HEK293 (cell line): ENCODE data around the gene ARMH3.

Experiments used
- KLF9 ChIP-seq: fragments of 450-650 bp; formaldehyde crosslinking; IDR thresholded peaks from 2 replicates; pipeline ENCODE4 v1.5.1; 2016; ENCODE audit warnings: missing biosample characterization, missing genetic modification characterization, low read depth
- PRDM1 ChIP-seq: fragments of 450-650 bp; formaldehyde crosslinking; IDR thresholded peaks from 2 replicates; pipeline ENCODE4; 2016; ENCODE audit warnings: missing biosample characterization, missing genetic modification characterization
- ZNF16 ChIP-seq: fragments of 450-650 bp; formaldehyde crosslinking; IDR thresholded peaks from 2 replicates; pipeline ENCODE4 v1.5.1; 2016; ENCODE audit warnings: low read depth, missing biosample characterization, missing genetic modification characterization
- ZNF335 ChIP-seq: fragments of 450-650 bp; formaldehyde crosslinking; conservative IDR thresholded peaks from 2 replicates; pipeline ENCODE4 v1.5.1; 2016; ENCODE audit warnings: missing biosample characterization, missing genetic modification characterization
- ZNF555 ChIP-seq: fragments of 450-650 bp; formaldehyde crosslinking; conservative IDR thresholded peaks from 2 replicates; pipeline ENCODE4 v1.5.1; 2017; ENCODE audit warnings: missing biosample characterization, mild to moderate bottlenecking, missing genetic modification characterization, inconsistent platforms
- ZNF558 ChIP-seq: fragments of 450-650 bp; formaldehyde crosslinking; IDR thresholded peaks from 2 replicates; pipeline ENCODE4 v1.5.1; 2016; ENCODE audit warnings: missing biosample characterization, missing genetic modification characterization
- ZNF585B ChIP-seq: fragments of 450-650 bp; formaldehyde crosslinking; IDR thresholded peaks from 2 replicates; pipeline ENCODE4 v1.5.1; 2016; ENCODE audit warnings: missing biosample characterization, missing genetic modification characterization
- ZNF626 ChIP-seq: fragments of 450-650 bp; sonication (Bioruptor Pico); formaldehyde crosslinking; IDR thresholded peaks from 2 replicates; pipeline ENCODE4 v1.5.1; 2018; ENCODE audit warnings: missing biosample characterization, missing genetic modification characterization, inconsistent platforms
- ZNF776 ChIP-seq: fragments of 450-650 bp; formaldehyde crosslinking; IDR thresholded peaks from 2 replicates; pipeline ENCODE4 v1.5.0; 2017; ENCODE audit warnings: missing biosample characterization, missing genetic modification characterization, borderline replicate concordance
- TF ChIP-seq, protein P1 (sequence below): fragments of 450-650 bp; formaldehyde crosslinking; IDR thresholded peaks from 2 replicates; pipeline ENCODE4 v1.5.1; 2016; ENCODE audit warnings: missing biosample characterization, missing genetic modification characterization
- TF ChIP-seq, protein P2 (sequence below): fragments of 450-650 bp; formaldehyde crosslinking; IDR thresholded peaks from 2 replicates; pipeline ENCODE4 v1.5.1; 2017; ENCODE audit warnings: missing biosample characterization, missing genetic modification characterization
- TF ChIP-seq, protein P3 (sequence below): fragments of 450-650 bp; formaldehyde crosslinking; IDR thresholded peaks from 2 replicates; pipeline ENCODE4 v1.5.1; 2016; ENCODE audit warnings: missing biosample characterization, missing genetic modification characterization
- TF ChIP-seq, protein P4 (sequence below): fragments of 450-650 bp; formaldehyde crosslinking; IDR thresholded peaks from 2 replicates; pipeline ENCODE4 v1.5.1; 2016; ENCODE audit warnings: missing biosample characterization, missing genetic modification characterization
- TF ChIP-seq, protein P5 (sequence below): fragments of 450-650 bp; formaldehyde crosslinking; optimal IDR thresholded peaks from 2 replicates; pipeline ENCODE3; 2016; ENCODE audit warnings: missing biosample characterization, mild to moderate bottlenecking, missing genetic modification characterization

DNA sequence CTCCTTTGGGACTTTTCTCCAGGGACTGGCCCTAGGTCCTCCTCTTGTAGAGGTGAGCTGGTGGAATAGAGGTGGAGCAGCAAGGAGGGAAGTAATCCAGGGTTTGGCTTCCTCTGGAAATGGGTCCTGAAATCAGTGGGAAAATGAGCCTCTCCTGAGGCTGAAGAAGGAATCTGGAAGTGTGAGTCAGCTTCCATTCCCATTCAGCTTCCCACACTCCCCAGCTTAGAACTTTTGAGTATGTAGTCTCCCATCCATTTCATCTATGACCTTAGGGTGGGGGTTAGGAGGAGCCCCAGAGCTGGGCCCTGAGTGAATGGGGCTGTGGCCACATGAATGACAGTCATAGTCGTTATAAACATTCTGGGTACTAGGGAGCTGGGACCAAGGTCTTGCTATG, 46.4 kb upstream of the ARMH3 start:
- TF ChIP-seq, protein P1, sequence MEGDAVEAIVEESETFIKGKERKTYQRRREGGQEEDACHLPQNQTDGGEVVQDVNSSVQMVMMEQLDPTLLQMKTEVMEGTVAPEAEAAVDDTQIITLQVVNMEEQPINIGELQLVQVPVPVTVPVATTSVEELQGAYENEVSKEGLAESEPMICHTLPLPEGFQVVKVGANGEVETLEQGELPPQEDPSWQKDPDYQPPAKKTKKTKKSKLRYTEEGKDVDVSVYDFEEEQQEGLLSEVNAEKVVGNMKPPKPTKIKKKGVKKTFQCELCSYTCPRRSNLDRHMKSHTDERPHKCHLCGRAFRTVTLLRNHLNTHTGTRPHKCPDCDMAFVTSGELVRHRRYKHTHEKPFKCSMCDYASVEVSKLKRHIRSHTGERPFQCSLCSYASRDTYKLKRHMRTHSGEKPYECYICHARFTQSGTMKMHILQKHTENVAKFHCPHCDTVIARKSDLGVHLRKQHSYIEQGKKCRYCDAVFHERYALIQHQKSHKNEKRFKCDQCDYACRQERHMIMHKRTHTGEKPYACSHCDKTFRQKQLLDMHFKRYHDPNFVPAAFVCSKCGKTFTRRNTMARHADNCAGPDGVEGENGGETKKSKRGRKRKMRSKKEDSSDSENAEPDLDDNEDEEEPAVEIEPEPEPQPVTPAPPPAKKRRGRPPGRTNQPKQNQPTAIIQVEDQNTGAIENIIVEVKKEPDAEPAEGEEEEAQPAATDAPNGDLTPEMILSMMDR (tag by site-specific recombination), result no peak
- TF ChIP-seq, protein P2, sequence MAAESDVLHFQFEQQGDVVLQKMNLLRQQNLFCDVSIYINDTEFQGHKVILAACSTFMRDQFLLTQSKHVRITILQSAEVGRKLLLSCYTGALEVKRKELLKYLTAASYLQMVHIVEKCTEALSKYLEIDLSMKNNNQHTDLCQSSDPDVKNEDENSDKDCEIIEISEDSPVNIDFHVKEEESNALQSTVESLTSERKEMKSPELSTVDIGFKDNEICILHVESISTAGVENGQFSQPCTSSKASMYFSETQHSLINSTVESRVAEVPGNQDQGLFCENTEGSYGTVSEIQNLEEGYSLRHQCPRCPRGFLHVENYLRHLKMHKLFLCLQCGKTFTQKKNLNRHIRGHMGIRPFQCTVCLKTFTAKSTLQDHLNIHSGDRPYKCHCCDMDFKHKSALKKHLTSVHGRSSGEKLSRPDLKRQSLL (tag by site-specific recombination), result no peak
- TF ChIP-seq, protein P3, sequence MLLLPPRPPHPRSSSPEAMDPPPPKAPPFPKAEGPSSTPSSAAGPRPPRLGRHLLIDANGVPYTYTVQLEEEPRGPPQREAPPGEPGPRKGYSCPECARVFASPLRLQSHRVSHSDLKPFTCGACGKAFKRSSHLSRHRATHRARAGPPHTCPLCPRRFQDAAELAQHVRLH (tag by site-specific recombination), result no peak
- TF ChIP-seq ZNF16 (tag by site-specific recombination) (no peak), ZNF626 (tag by site-specific recombination) (no peak), ZNF558 (no peak), ZNF585B (tag by site-specific recombination) (no peak), ZNF335 (tag by site-specific recombination) (no peak), ZNF776 (no peak), ZNF555 (no peak), PRDM1 (no peak), KLF9 (tag by site-specific recombination) (no peak)
- TF ChIP-seq, protein P4, sequence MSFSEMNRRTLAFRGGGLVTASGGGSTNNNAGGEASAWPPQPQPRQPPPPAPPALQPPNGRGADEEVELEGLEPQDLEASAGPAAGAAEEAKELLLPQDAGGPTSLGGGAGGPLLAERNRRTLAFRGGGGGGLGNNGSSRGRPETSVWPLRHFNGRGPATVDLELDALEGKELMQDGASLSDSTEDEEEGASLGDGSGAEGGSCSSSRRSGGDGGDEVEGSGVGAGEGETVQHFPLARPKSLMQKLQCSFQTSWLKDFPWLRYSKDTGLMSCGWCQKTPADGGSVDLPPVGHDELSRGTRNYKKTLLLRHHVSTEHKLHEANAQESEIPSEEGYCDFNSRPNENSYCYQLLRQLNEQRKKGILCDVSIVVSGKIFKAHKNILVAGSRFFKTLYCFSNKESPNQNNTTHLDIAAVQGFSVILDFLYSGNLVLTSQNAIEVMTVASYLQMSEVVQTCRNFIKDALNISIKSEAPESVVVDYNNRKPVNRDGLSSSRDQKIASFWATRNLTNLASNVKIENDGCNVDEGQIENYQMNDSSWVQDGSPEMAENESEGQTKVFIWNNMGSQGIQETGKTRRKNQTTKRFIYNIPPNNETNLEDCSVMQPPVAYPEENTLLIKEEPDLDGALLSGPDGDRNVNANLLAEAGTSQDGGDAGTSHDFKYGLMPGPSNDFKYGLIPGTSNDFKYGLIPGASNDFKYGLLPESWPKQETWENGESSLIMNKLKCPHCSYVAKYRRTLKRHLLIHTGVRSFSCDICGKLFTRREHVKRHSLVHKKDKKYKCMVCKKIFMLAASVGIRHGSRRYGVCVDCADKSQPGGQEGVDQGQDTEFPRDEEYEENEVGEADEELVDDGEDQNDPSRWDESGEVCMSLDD (tag by site-specific recombination), result no peak
- TF ChIP-seq, protein P5, sequence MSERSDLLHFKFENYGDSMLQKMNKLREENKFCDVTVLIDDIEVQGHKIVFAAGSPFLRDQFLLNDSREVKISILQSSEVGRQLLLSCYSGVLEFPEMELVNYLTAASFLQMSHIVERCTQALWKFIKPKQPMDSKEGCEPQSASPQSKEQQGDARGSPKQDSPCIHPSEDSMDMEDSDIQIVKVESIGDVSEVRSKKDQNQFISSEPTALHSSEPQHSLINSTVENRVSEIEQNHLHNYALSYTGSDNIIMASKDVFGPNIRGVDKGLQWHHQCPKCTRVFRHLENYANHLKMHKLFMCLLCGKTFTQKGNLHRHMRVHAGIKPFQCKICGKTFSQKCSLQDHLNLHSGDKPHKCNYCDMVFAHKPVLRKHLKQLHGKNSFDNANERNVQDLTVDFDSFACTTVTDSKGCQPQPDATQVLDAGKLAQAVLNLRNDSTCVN, result no peak
